HG02588 (cell line): Measurements from ENCODE around the gene RPS19BP1.
"Not testable (repeated sequence)": the region's sequence is repeated elsewhere in the genome, so short reads cannot be mapped to it uniquely, and the experiment has no call there.

Experiments used
- ATAC-seq: cut with Tn5 transposase; IDR thresholded peaks from one replicate; pipeline ENCODE4 v1.9.1; 2021; ENCODE audit warnings: mild to moderate bottlenecking, moderate library complexity; ENCODE audit not compliant: unreplicated experiment

RPS19BP1 gene

GRCh38 chr22:39528681-39529486, 3.7 kb downstream of the RPS19BP1 start:
- ATAC-seq, result no peak

GRCh38 chr22:39528080-39528661, 4.4 kb downstream of the RPS19BP1 start:
- ATAC-seq, result no peak

- no peak for ATAC-seq
Observed at GRCh38 chr22:39527481-39527961, 5.0 kb downstream of the RPS19BP1 start.

- ATAC-seq, result no peak
Observed at GRCh38 chr22:39526736-39527171, 5.8 kb downstream of the RPS19BP1 start.

- ATAC-seq, result no peak
Observed at GRCh38 chr22:39525658-39525975, 6.9 kb downstream of the RPS19BP1 start.

- no peak for ATAC-seq
Observed at GRCh38 chr22:39524753-39525657, 7.5 kb downstream of the RPS19BP1 start.

GRCh38 chr22:39524089-39524752, 8.3 kb downstream of the RPS19BP1 start:
- ATAC-seq, result no peak

GRCh38 chr22:39522567-39523300, 9.8 kb downstream of the RPS19BP1 start:
- no peak for ATAC-seq

GRCh38 chr22:39522091-39522490, 10.5 kb downstream of the RPS19BP1 start:
- ATAC-seq, result not testable (repeated sequence)

- ATAC-seq, result not testable (repeated sequence)
Observed at GRCh38 chr22:39521106-39521885, 11.3 kb downstream of the RPS19BP1 start.

GRCh38 chr22:39520226-39521105, 12.1 kb downstream of the RPS19BP1 start, which contains the start of gene ATF4:
Gene ATF4, plus strand, starts transcription at chr22:39520562. Its CDS starts 884 bp downstream, at chr22:39521446.
- peak; percentile 35 for ATAC-seq

- peak; percentile 70 for ATAC-seq
Observed at GRCh38 chr22:39519681-39520225, 12.8 kb downstream of the RPS19BP1 start.

GRCh38 chr22:39518996-39519680, 13.4 kb downstream of the RPS19BP1 start:
- no peak for ATAC-seq

GRCh38 chr22:39518144-39518786, 14.3 kb downstream of the RPS19BP1 start:
- no peak for ATAC-seq

- ATAC-seq, result no peak
Observed at GRCh38 chr22:39517470-39517869, 15.1 kb downstream of the RPS19BP1 start.

- ATAC-seq, result no peak
Observed at GRCh38 chr22:39515266-39516050, 17.1 kb downstream of the RPS19BP1 start.
